ENCODE results near the gene BMAL2. TPM values are rescaled to one million over a fixed set of nuclear protein-coding genes. Genes with fewer than 3 reads are reported as not detected.

Gene BMAL2
- polyA plus RNA-seq, 2 of the 4 experiments (the other 2 are of a cell fraction): 13.5 to 23.1 TPM

DNA sequence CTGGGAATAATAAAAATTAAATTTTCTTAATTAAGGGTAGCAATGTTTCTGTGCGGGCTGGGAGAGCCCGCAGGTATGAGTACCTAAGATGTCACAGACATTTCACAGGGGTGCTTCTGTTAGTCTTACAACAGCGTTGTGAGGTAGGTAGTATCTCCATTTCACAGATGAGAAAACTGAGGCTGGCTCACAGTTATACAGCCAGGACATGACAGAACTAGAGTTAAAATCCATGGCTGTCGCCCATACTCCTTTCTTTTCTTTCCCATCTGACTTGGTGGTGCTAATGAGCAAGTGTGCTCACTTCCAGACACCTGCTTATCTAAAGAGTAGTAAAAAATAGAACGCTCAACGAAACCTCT is 2.1 kb downstream of the BMAL2 start:
- ChIA-PET POLR2A (no interaction called here), CTCF (no interaction called here)
- FAIRE-seq (no peak), ATAC-seq (no peak), DNase-seq (ENCODE audit: low read depth in 1 of 2, low spot score in 1 of 2) (no peak)
- Histone ChIP-seq H3K4me2 (peak overlapping the region; percentile 92), H3K4me1 (peaks cover 54% of the 10 kb centered on the region), H3K4me3 (no peak overlapping the region), H3K27ac (no peak overlapping the region), H3K9me3 (no peaks in the 10 kb centered on the region)
- 81% methylated on average over 6 of the region's 6 CpGs for WGBS (ENCODE audit: missing lambda C conversion rate)
- TF ChIP-seq, protein P1, sequence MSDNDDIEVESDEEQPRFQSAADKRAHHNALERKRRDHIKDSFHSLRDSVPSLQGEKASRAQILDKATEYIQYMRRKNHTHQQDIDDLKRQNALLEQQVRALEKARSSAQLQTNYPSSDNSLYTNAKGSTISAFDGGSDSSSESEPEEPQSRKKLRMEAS (IDR thresholded peaks at IDR 0.05): no peak
- TF ChIP-seq NFE2L2 (conservative IDR thresholded peaks at IDR 0.05; ENCODE audit: low read length) (no peak), POLR2A (IDR thresholded peaks at IDR 0.05; ENCODE audit: low read length) (no peak), RARB (CRISPR knock-in tag; IDR thresholded peaks at IDR 0.05) (no peak), NPAS2 (CRISPR knock-in tag; IDR thresholded peaks at IDR 0.05; ENCODE audit: borderline replicate concordance) (no peak), PHF8 (IDR thresholded peaks at IDR 0.05; ENCODE audit: borderline replicate concordance, low read depth) (no peak), GATA3 (IDR thresholded peaks at IDR 0.05; ENCODE audit: borderline replicate concordance) (no peak), ESRRA (IDR thresholded peaks at IDR 0.05; ENCODE audit: borderline replicate concordance, low read length) (no peak)
- TF ChIP-seq, protein P2, sequence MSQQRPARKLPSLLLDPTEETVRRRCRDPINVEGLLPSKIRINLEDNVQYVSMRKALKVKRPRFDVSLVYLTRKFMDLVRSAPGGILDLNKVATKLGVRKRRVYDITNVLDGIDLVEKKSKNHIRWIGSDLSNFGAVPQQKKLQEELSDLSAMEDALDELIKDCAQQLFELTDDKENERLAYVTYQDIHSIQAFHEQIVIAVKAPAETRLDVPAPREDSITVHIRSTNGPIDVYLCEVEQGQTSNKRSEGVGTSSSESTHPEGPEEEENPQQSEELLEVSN (IDR thresholded peaks at IDR 0.05; ENCODE audit: borderline replicate concordance, low read depth): no peak

DNA sequence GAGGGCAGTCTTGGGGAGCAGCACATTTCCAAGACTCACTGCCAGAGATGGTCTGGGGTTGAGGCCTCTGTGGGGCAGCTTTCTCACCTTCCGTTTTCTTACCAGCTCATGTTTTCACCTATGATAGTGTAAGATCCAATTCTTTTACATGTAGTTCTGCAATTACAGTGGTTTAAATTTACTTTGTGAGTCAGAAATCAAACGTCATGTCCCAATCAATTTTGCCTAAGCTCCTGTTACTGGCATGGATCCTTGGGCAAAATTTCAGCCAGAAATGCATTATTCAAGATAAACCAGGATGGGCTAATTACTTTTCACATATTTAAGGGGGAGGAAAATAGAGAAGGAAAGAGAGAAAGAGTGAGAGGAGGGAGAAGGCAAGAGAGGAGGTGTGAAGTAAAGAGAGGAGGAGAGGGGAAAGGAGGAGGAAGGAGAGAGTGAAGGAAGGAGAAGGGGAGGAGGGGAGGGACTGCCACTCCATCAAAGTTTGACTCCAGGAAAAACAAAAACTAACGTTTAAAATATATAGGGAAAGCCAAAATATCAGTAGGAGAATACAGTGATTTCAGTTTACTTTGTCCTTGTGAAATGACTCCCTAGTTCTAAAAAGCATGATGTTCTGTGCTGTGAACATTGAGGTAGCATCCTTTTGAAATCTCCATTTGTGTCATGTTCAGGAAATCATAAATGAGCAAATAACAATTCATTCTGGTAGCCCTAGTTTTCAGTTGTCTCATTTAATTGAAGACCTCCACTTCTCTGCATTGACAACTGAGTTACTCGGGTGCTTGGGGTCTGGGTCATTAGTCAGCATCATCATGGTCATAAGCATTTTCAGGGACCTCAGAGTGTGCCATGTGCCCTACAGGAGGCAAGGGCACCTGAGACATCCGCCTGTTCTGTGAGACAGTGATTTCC is 3.0 kb downstream of the BMAL2 start:
- DNase-seq (ENCODE audit: low read depth in 1 of 2, low spot score in 1 of 2) (no peak), ATAC-seq (no peak), FAIRE-seq (no peak)
- peaks cover 52% of the 10 kb centered on the region for H3K4me1 ChIP-seq
- ChIA-PET CTCF (interaction anchor here (0.8 to 0.9 kb wide), 2 partner anchors 14 to 320 kb away, joined by 3 read pairs; no protein-coding TSS in a partner anchor), POLR2A (no interaction called here)
- peak overlapping the region; percentile 92 for H3K4me2 ChIP-seq
- 0 out of 6 replicates have a peak overlapping the region, but pooled peaks of 1 of the 2 experiments have one; percentile 13 for H3K27ac ChIP-seq
- H3K4me3 ChIP-seq: no peak overlapping the region
- no peak for TF ChIP-seq RNF2 (IDR thresholded peaks at IDR 0.05; ENCODE audit: borderline replicate concordance, low read depth)
- no peak for TF ChIP-seq GATA3 (IDR thresholded peaks at IDR 0.05; ENCODE audit: borderline replicate concordance)
- TF ChIP-seq KDM1A (IDR thresholded peaks at IDR 0.05; ENCODE audit: low read depth): no peak
- TF ChIP-seq ZNF302 (CRISPR knock-in tag; IDR thresholded peaks at IDR 0.05): no peak
- TF ChIP-seq ZFP36 (IDR thresholded peaks at IDR 0.05; ENCODE audit: borderline replicate concordance, partially characterized antibody): no peak
- TF ChIP-seq, protein P3, sequence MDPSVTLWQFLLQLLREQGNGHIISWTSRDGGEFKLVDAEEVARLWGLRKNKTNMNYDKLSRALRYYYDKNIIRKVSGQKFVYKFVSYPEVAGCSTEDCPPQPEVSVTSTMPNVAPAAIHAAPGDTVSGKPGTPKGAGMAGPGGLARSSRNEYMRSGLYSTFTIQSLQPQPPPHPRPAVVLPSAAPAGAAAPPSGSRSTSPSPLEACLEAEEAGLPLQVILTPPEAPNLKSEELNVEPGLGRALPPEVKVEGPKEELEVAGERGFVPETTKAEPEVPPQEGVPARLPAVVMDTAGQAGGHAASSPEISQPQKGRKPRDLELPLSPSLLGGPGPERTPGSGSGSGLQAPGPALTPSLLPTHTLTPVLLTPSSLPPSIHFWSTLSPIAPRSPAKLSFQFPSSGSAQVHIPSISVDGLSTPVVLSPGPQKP (IDR thresholded peaks at IDR 0.05; ENCODE audit: low read depth, low read length): no peak
- TF ChIP-seq POLR2AphosphoS2 (conservative IDR thresholded peaks at IDR 0.05; ENCODE audit: low read length): no peak
- no peak for TF ChIP-seq ZC3H11A (IDR thresholded peaks at IDR 0.05)
- no peak for TF ChIP-seq RFX5 (IDR thresholded peaks at IDR 0.05)
- TF ChIP-seq KDM5A (IDR thresholded peaks at IDR 0.05): no peak
- 54% methylated on average over 5 of the region's 5 CpGs for WGBS (ENCODE audit: missing lambda C conversion rate)
- no peaks in the 10 kb centered on the region for H3K9me3 ChIP-seq

DNA sequence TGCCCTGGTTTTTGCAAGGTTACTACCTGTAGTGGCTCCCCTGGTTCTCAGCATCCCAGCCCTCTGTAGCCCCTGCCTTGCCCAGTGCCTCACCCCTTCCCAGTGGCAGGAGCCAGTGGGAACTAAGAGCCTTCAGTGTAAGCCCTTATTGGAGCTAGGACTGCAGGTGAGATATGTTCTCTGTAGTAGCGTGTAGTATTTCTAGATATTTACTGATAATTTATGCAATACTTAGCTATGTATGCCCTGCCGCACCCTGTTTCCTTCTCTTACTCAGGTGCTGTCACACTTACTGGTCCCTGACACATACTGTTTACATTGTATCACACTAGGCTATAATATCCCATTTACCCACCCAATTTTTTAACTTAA is 3.6 kb downstream of the BMAL2 start:
- ChIA-PET POLR2A (interaction anchor here (0.6 kb wide), 1 partner anchor 468 kb away, joined by 3 read pairs; no protein-coding TSS in a partner anchor), CTCF (interaction anchor here (0.7 to 0.9 kb wide), 2 partner anchors 31 to 320 kb away, joined by 3 to 4 read pairs; no protein-coding TSS in a partner anchor)
- no peak for DNase-seq (ENCODE audit: low read depth in 1 of 2, low spot score in 1 of 2)
- peaks cover 46% of the 10 kb centered on the region for H3K4me1 ChIP-seq
- TF ChIP-seq HEYL (CRISPR knock-in tag; IDR thresholded peaks at IDR 0.05) (no peak), HDAC2 (IDR thresholded peaks at IDR 0.05) (no peak), TFCP2L1 (CRISPR knock-in tag; IDR thresholded peaks at IDR 0.05) (no peak)
- TF ChIP-seq, protein P3 (IDR thresholded peaks at IDR 0.05; ENCODE audit: low read depth, low read length): no peak
- ATAC-seq: no peak
- H3K4me3 ChIP-seq: no peak overlapping the region
- 83% methylated on average over 2 of the region's 2 CpGs for WGBS (ENCODE audit: missing lambda C conversion rate)
- H3K27ac ChIP-seq: 0 out of 6 replicates have a peak overlapping the region, but pooled peaks of 1 of the 2 experiments have one; percentile 13
- no peak for FAIRE-seq
- no peaks in the 10 kb centered on the region for H3K9me3 ChIP-seq
- no peak overlapping the region for H3K4me2 ChIP-seq
